K562 (cell line): ENCODE data around the gene ARMH3. TPM values are rescaled to one million over a fixed set of nuclear protein-coding genes. Genes with fewer than 3 reads are reported as not detected.

Experiments used
- ARID3A ChIP-seq: IDR thresholded peaks from 2 replicates; pipeline ENCODE4 v1.6.1; 2012; ENCODE audit warnings: low read depth, low read length, improper control_type of control experiment, borderline replicate concordance
- ASH1L ChIP-seq: fragments of 450-650 bp; IDR thresholded peaks from 2 replicates; pipeline ENCODE4 v1.6.1; 2018; ENCODE audit warnings: borderline replicate concordance, mild to moderate bottlenecking, low read depth; ENCODE audit not compliant: partially characterized antibody
- HMGXB4 ChIP-seq: sonication (generic); formaldehyde crosslinking; IDR thresholded peaks from 2 replicates; pipeline ENCODE4 v1.8.1; 2023; ENCODE audit warnings: mild to moderate bottlenecking, missing genetic modification reagents
- KAT2B ChIP-seq: IDR thresholded peaks from one replicate; pipeline ENCODE4 v1.6.1; 2012; ENCODE audit warnings: low read depth, mild to moderate bottlenecking, control low read depth, inconsistent platforms, low read length, moderate library complexity
- KAT8 ChIP-seq: fragments of 450-650 bp; IDR thresholded peaks from 2 replicates; pipeline ENCODE4 v1.6.1; 2016; ENCODE audit warnings: low read depth, mild to moderate bottlenecking
- LEF1 ChIP-seq: fragments of 450-650 bp; IDR thresholded peaks from 2 replicates; pipeline ENCODE4 v1.6.1; 2016; ENCODE audit warnings: mild to moderate bottlenecking
- MEIS2 ChIP-seq: fragments of 450-650 bp; IDR thresholded peaks from 2 replicates; pipeline ENCODE4 v1.6.1; 2014; ENCODE audit warnings: mild to moderate bottlenecking; ENCODE audit not compliant: partially characterized antibody
- NONO ChIP-seq, 2 experiments: fragments of 200-400 bp in 1 of 2; fragments of 450-650 bp in 1 of 2; formaldehyde crosslinking in 1 of 2; IDR thresholded peaks; 2 replicates each; pipeline ENCODE4 v1.6.1; 2017; ENCODE audit warnings: low read depth in 2 of 2, mild to moderate bottlenecking in 2 of 2, moderate library complexity in 2 of 2, low read length in 1 of 2
- RBM25 ChIP-seq: fragments of 200-400 bp; formaldehyde crosslinking; IDR thresholded peaks from 2 replicates; pipeline ENCODE4 v1.6.1; 2018; ENCODE audit warnings: low read length, low read depth, moderate library complexity; ENCODE audit not compliant: severe bottlenecking
- RCOR1 ChIP-seq, 2 experiments: IDR thresholded peaks; 2 replicates each; pipeline ENCODE4 v1.6.1; 2012; ENCODE audit warnings: low read depth in 2 of 2, low read length in 2 of 2, borderline replicate concordance in 1 of 2, improper control_type of control experiment in 1 of 2
- SIX5 ChIP-seq, 2 experiments: IDR thresholded peaks; 2 replicates each; pipeline ENCODE4 v1.6.1; 2011; ENCODE audit warnings: low read length in 2 of 2, borderline replicate concordance in 1 of 2, low read depth in 1 of 2, mild to moderate bottlenecking in 1 of 2, moderate library complexity in 1 of 2; ENCODE audit not compliant: insufficient read depth in 1 of 2
- SMAD4 ChIP-seq: fragments of 250-450 bp; sonication (Bioruptor Pico); conservative IDR thresholded peaks from 2 replicates; pipeline ENCODE4 v1.8.0; 2021; ENCODE audit warnings: inconsistent platforms, mild to moderate bottlenecking, moderate library complexity
- TCF3 ChIP-seq: sonication (generic); formaldehyde crosslinking; IDR thresholded peaks from 2 replicates; pipeline ENCODE4 v1.4.0; 2020; ENCODE audit warnings: mild to moderate bottlenecking, missing genetic modification reagents
- ZKSCAN3 ChIP-seq: fragments of 250-450 bp; sonication (Bioruptor Pico); IDR thresholded peaks from 2 replicates; pipeline ENCODE4 v1.4.0; 2020
- ZNF407 ChIP-seq: fragments of 450-650 bp; IDR thresholded peaks from 2 replicates; pipeline ENCODE4 v1.6.1; 2016; ENCODE audit warnings: low read depth
- ZNF764 ChIP-seq: fragments of 250-450 bp; sonication (Bioruptor Pico); IDR thresholded peaks from 2 replicates; pipeline ENCODE4 v1.4.0; 2020; ENCODE audit warnings: low read depth, mild to moderate bottlenecking, moderate library complexity
- polyA plus RNA-seq, 8 experiments: library from polyadenylated mRNA; depleted of rRNA in 4 of 8; stranded (reverse) in 5 of 8; unstranded in 3 of 8; fragments of >200 nt; fragmentation: Nextera tagmentation in 2 of 8; fragmentation: Illumina TruSeq in 1 of 8; extraction: Ambion mirVana in 2 of 8; extraction: Trizol in 1 of 8; gene quantifications; 2 replicates each; pipeline versions ENCODE4 v1.2.1 to v1.2.3, GENCODE V29; 2011 to 2014; ENCODE audit warnings: inconsistent platforms in 1 of 8, missing spikeins in 1 of 8
- total RNA-seq, 7 experiments: library from RNA; depleted of rRNA in 6 of 7; stranded (reverse); fragments of >200 nt in 6 of 7; fragmentation: Illumina TruSeq in 2 of 7; extraction: Trizol in 2 of 7; gene quantifications; 2 replicates each; pipeline versions ENCODE4 v1.2.1 to v1.2.3, GENCODE V29; 2011 to 2021; ENCODE audit warnings: low replicate concordance in 1 of 7

The ARMH3 gene
- total and polyA plus RNA-seq, 9 of the 15 experiments (the other 6 are each of a cell fraction or from before 2014, with no cell fraction given): 0.29 to 0.73 TPM; not detected in 7

GRCh38 chr10:101797403-101798059 is 258.4 kb downstream of the ARMH3 start (continued):
- TF ChIP-seq ZNF407: no peak
- no peak for TF ChIP-seq ASH1L
- TF ChIP-seq ZNF764 (CRISPR knock-in tag): no peak
- no peak for TF ChIP-seq NONO (IDR thresholded peaks at IDR 0.05; ENCODE audit: low read depth in 2 of 2, low read length in 1 of 2)
- no peak for TF ChIP-seq LEF1
- TF ChIP-seq RBM25: no peak
- TF ChIP-seq RCOR1 (IDR thresholded peaks at IDR 0.05; ENCODE audit: borderline replicate concordance in 1 of 2, low read depth in 2 of 2, low read length in 2 of 2): 0 out of 4 replicates have a peak, but pooled peaks of 1 of the 2 experiments have one; percentile 25
- no peak for TF ChIP-seq HMGXB4
- no peak for TF ChIP-seq ZKSCAN3
- TF ChIP-seq SIX5 (IDR thresholded peaks at IDR 0.05; ENCODE audit: borderline replicate concordance in 1 of 2, insufficient read depth in 1 of 2, low read depth in 1 of 2, low read length in 2 of 2): no peak
- peak; percentile 42; the same call in 1 of the 2 replicates for TF ChIP-seq ARID3A
- TF ChIP-seq KAT8: no peak
- TF ChIP-seq SMAD4: no peak
- peak; percentile 67 for TF ChIP-seq TCF3 (CRISPR knock-in tag)
- no peak for TF ChIP-seq KAT2B
- peak; percentile 16 for TF ChIP-seq MEIS2
